Mesenchymal stem cell (in vitro differentiated cells and primary cell): Measurements from ENCODE around the gene FAT1.
A peak's percentile ranks its signal among the peaks of the same experiment; 100 is the strongest.

Source experiments
- DNase-seq: peaks from one replicate; pipeline ENCODE4 v3.0.0-alpha.2; 2013
- H2AFZ ChIP-seq: one replicate; pipeline ENCODE4 v1.6.1; 2013; ENCODE audit warnings: low read depth, mild to moderate bottlenecking, control low read depth, inconsistent platforms, low read length, moderate library complexity
- H2AK5ac ChIP-seq: 2 replicates; pipeline ENCODE4 v1.6.1; 2013; ENCODE audit warnings: low read length, moderate library complexity, mild to moderate bottlenecking, inconsistent platforms; ENCODE audit not compliant: severe bottlenecking
- H2BK120ac ChIP-seq: one replicate; pipeline ENCODE4 v1.6.1; 2013; ENCODE audit warnings: low read depth, mild to moderate bottlenecking, inconsistent platforms, low read length, moderate library complexity
- H2BK12ac ChIP-seq, 2 experiments: one replicate each; pipeline ENCODE4 v1.6.1; 2013; ENCODE audit warnings: inconsistent platforms in 2 of 2, low read length in 2 of 2, mild to moderate bottlenecking in 2 of 2, moderate library complexity in 2 of 2, control low read depth in 1 of 2
- H2BK15ac ChIP-seq: one replicate; pipeline ENCODE4 v1.6.1; 2013; ENCODE audit warnings: mild to moderate bottlenecking, low read depth, inconsistent platforms; ENCODE audit not compliant: poor library complexity, severe bottlenecking
- H2BK5ac ChIP-seq: 2 replicates; pipeline ENCODE4 v1.6.1; 2013; ENCODE audit warnings: low read depth, mild to moderate bottlenecking, low read length, control low read depth, inconsistent platforms; ENCODE audit not compliant: poor library complexity, severe bottlenecking
- H3K14ac ChIP-seq, 2 experiments: one replicate each; pipeline ENCODE4 v1.6.1; 2013; ENCODE audit warnings: inconsistent platforms in 2 of 2, low read length in 2 of 2, control low read depth in 1 of 2, mild to moderate bottlenecking in 1 of 2, moderate library complexity in 1 of 2
- H3K18ac ChIP-seq, 2 experiments: one replicate each; pipeline ENCODE4 v1.6.1; 2013; ENCODE audit warnings: inconsistent platforms in 2 of 2, low read length in 2 of 2, control low read depth in 1 of 2, low read depth in 1 of 2, mild to moderate bottlenecking in 1 of 2
- H3K23ac ChIP-seq, 2 experiments: one replicate each; pipeline ENCODE4 v1.6.1; 2013; ENCODE audit warnings: inconsistent platforms in 2 of 2, low read length in 2 of 2, mild to moderate bottlenecking in 2 of 2, moderate library complexity in 2 of 2, control low read depth in 1 of 2
- H3K27ac ChIP-seq: 2 replicates; pipeline ENCODE4 v1.5.1; 2013; ENCODE audit warnings: mild to moderate bottlenecking, moderate library complexity, low read length, control low read depth, inconsistent platforms; ENCODE audit not compliant: poor library complexity, severe bottlenecking
- H3K27me3 ChIP-seq, 2 experiments: 2 replicates each; pipeline versions ENCODE4 v1.6.1 to v1.7.0; 2013; ENCODE audit warnings: low read length in 2 of 2, mild to moderate bottlenecking in 2 of 2, moderate library complexity in 2 of 2, control low read depth in 1 of 2, inconsistent platforms in 1 of 2; ENCODE audit not compliant: control insufficient read depth in 1 of 2, insufficient read depth in 1 of 2
- H3K36me3 ChIP-seq, 2 experiments: 2 replicates each; pipeline versions ENCODE4 v1.6.1 to v1.7.0; 2013; ENCODE audit warnings: low read length in 2 of 2, control low read depth in 1 of 2, inconsistent platforms in 1 of 2, low read depth in 1 of 2, mild to moderate bottlenecking in 1 of 2; ENCODE audit not compliant: insufficient read depth in 2 of 2, control insufficient read depth in 1 of 2
- H3K4ac ChIP-seq, 2 experiments: one replicate each; pipeline ENCODE4 v1.6.1; 2013; ENCODE audit warnings: inconsistent platforms in 2 of 2, low read length in 2 of 2, mild to moderate bottlenecking in 2 of 2, moderate library complexity in 2 of 2, control low read depth in 1 of 2, low read depth in 1 of 2
- H3K4me1 ChIP-seq: 2 replicates; pipeline ENCODE4 v1.6.1; 2013; ENCODE audit warnings: low read depth, low read length, control low read depth; ENCODE audit not compliant: control insufficient read depth, insufficient read depth
- H3K4me2 ChIP-seq: 2 replicates; pipeline ENCODE4 v1.6.1; 2013; ENCODE audit warnings: low read length, mild to moderate bottlenecking, inconsistent platforms; ENCODE audit not compliant: poor library complexity, severe bottlenecking
- H3K4me3 ChIP-seq, 2 experiments: 2 replicates each; pipeline versions ENCODE4 v1.5.1 to v1.7.0; 2013; ENCODE audit warnings: low read length in 2 of 2, mild to moderate bottlenecking in 2 of 2, control low read depth in 1 of 2, low read depth in 1 of 2; ENCODE audit not compliant: insufficient read depth in 1 of 2
- H3K79me1 ChIP-seq: replicated peaks from 2 replicates; pipeline ENCODE4 v1.6.1; 2013; ENCODE audit warnings: mild to moderate bottlenecking, control low read depth, low read length, inconsistent platforms; ENCODE audit not compliant: poor library complexity, severe bottlenecking
- H3K9ac ChIP-seq: 2 replicates; pipeline ENCODE4 v1.7.0; 2013; ENCODE audit warnings: mild to moderate bottlenecking, low read length, moderate library complexity
- H3K9me3 ChIP-seq: 2 replicates; pipeline ENCODE4 v1.7.0; 2013; ENCODE audit warnings: mild to moderate bottlenecking, low read length; ENCODE audit not compliant: control insufficient read depth
- H4K8ac ChIP-seq: one replicate; pipeline ENCODE4 v1.6.1; 2013; ENCODE audit warnings: inconsistent platforms, mild to moderate bottlenecking, low read length, moderate library complexity
- H4K91ac ChIP-seq: one replicate; pipeline ENCODE4 v1.6.1; 2013; ENCODE audit warnings: mild to moderate bottlenecking, low read length, inconsistent platforms
- WGBS: methylation state at CpG from one replicate; pipeline ENCODE4 v1.1.7; 2013; ENCODE audit warnings: mixed read lengths; 5-methylcytosine and 5-hydroxymethylcytosine counted together

The FAT1 gene

GRCh38 chr4:186767794-186768193, 44.1 kb upstream of the FAT1 start:
- peaks cover 8% of the 10 kb centered on the region for H3K4me1 ChIP-seq
- H3K4ac ChIP-seq, result no peak overlapping the region
- peak overlapping the region; percentile 83 for H4K91ac ChIP-seq
- H2BK120ac ChIP-seq, result no peak overlapping the region
- no peaks in the 10 kb centered on the region for H3K9me3 ChIP-seq
- no peak overlapping the region for H4K8ac ChIP-seq
- no peaks in the 10 kb centered on the region for H3K36me3 ChIP-seq
- no peak overlapping the region for H2BK15ac ChIP-seq
- no peak overlapping the region for H3K18ac ChIP-seq
- no peak overlapping the region for H2BK5ac ChIP-seq
- no peak overlapping the region for H3K27ac ChIP-seq
- H3K79me1 ChIP-seq, result no peaks in the 10 kb centered on the region
- no peak overlapping the region for H3K4me3 ChIP-seq
- H2AK5ac ChIP-seq, result no peak overlapping the region
- H3K27me3 ChIP-seq, result no peaks in the 10 kb centered on the region
- no peak for DNase-seq
- WGBS, result 98% methylated on average over 3 of the region's 4 CpGs
- no peak overlapping the region for H3K9ac ChIP-seq
- H3K4me2 ChIP-seq, result no peak overlapping the region
- no peak overlapping the region for H2BK12ac ChIP-seq
- H2AFZ ChIP-seq, result no peak overlapping the region
- no peak overlapping the region for H3K14ac ChIP-seq
- no peak overlapping the region for H3K23ac ChIP-seq

- Histone ChIP-seq H4K91ac (peak overlapping the region; percentile 34), H3K27ac (no peak overlapping the region), H4K8ac (peak overlapping the region; percentile 75), H3K23ac (no peak overlapping the region), H3K36me3 (no peaks in the 10 kb centered on the region), H2BK12ac (no peak overlapping the region), H3K79me1 (no peaks in the 10 kb centered on the region), H3K14ac (peak overlapping the region in 1 of 2 experiments; percentile 35), H3K27me3 (no peaks in the 10 kb centered on the region), H3K9me3 (no peaks in the 10 kb centered on the region), H3K4me3 (peak overlapping the region in 1 of 2 experiments; percentile 58), H2BK120ac (no peak overlapping the region), H3K9ac (peak overlapping the region; percentile 67), H3K4ac (no peak overlapping the region), H2BK15ac (no peak overlapping the region), H3K4me1 (peaks cover 9% of the 10 kb centered on the region), H2AFZ (no peak overlapping the region), H2AK5ac (no peak overlapping the region), H2BK5ac (no peak overlapping the region), H3K4me2 (no peak overlapping the region), H3K18ac (peak overlapping the region in 1 of 2 experiments; percentile 37)
- WGBS, result 90% methylated on average over 17 of the region's 18 CpGs
- no peak for DNase-seq
Observed at GRCh38 chr4:186765673-186766546, 42.3 kb upstream of the FAT1 start.

DNA sequence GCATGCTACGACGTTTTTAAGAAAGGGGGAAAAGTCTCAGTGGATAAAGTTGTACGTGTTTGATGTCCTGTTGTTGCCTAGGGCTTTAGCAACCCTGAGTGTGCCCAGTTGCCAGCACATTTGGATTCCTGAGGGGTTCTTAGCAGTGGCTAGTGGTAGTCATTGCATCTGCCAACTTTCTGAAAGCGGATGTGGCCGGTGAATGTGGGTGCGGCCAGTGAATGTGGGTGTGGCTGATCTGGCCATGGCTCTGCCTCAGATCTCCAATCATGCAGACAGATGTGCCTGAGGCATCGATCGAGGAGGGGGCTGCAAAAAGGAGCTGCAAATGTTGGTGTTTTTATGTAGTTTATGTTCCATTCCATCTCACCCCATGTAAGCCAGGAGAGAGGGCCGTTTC, 41.5 kb upstream of the FAT1 start:
- no peaks in the 10 kb centered on the region for H3K9me3 ChIP-seq
- no peak overlapping the region for H3K4ac ChIP-seq
- no peak overlapping the region for H3K18ac ChIP-seq
- H3K27ac ChIP-seq, result no peak overlapping the region
- no peak overlapping the region for H2BK12ac ChIP-seq
- H2AK5ac ChIP-seq, result no peak overlapping the region
- H3K4me3 ChIP-seq, result peak overlapping the region in 1 of 2 experiments; percentile 58
- H4K8ac ChIP-seq, result no peak overlapping the region
- no peak overlapping the region for H2BK120ac ChIP-seq
- WGBS, result 87% methylated on average over 6 of the region's 9 CpGs
- H3K9ac ChIP-seq, result peak overlapping the region; percentile 67
- H2BK5ac ChIP-seq, result no peak overlapping the region
- H4K91ac ChIP-seq, result no peak overlapping the region
- H3K36me3 ChIP-seq, result no peaks in the 10 kb centered on the region
- no peaks in the 10 kb centered on the region for H3K79me1 ChIP-seq
- no peak for DNase-seq
- no peak overlapping the region for H3K14ac ChIP-seq
- no peak overlapping the region for H3K4me2 ChIP-seq
- no peaks in the 10 kb centered on the region for H3K27me3 ChIP-seq
- H2AFZ ChIP-seq, result no peak overlapping the region
- no peak overlapping the region for H2BK15ac ChIP-seq
- H3K23ac ChIP-seq, result no peak overlapping the region
- H3K4me1 ChIP-seq, result peaks cover 11% of the 10 kb centered on the region

- H4K8ac ChIP-seq, result no peak overlapping the region
- H3K14ac ChIP-seq, result no peak overlapping the region
- no peak overlapping the region for H3K18ac ChIP-seq
- H2BK15ac ChIP-seq, result no peak overlapping the region
- no peak overlapping the region for H2AK5ac ChIP-seq
- peak overlapping the region in 1 of 2 experiments; percentile 58 for H3K4me3 ChIP-seq
- no peak overlapping the region for H3K4ac ChIP-seq
- H3K23ac ChIP-seq, result no peak overlapping the region
- no peaks in the 10 kb centered on the region for H3K79me1 ChIP-seq
- H3K9me3 ChIP-seq, result no peaks in the 10 kb centered on the region
- 100% methylated on average over 4 of the region's 4 CpGs for WGBS
- no peaks in the 10 kb centered on the region for H3K36me3 ChIP-seq
- no peak for DNase-seq
- H4K91ac ChIP-seq, result no peak overlapping the region
- no peak overlapping the region for H3K27ac ChIP-seq
- peak overlapping the region; percentile 67 for H3K9ac ChIP-seq
- H3K4me2 ChIP-seq, result no peak overlapping the region
- H3K27me3 ChIP-seq, result no peaks in the 10 kb centered on the region
- no peak overlapping the region for H2BK12ac ChIP-seq
- H2AFZ ChIP-seq, result no peak overlapping the region
- peaks cover 11% of the 10 kb centered on the region for H3K4me1 ChIP-seq
- H2BK120ac ChIP-seq, result no peak overlapping the region
- H2BK5ac ChIP-seq, result no peak overlapping the region
Observed at GRCh38 chr4:186764457-186764856, 40.8 kb upstream of the FAT1 start.
